GM23338 (cell line): ENCODE measurements around the gene IGFBP5. TPM values are rescaled to one million over a fixed set of nuclear protein-coding genes. Genes with fewer than 3 reads are reported as not detected.

ENCODE experiments used
- ATAC-seq: fragments of 200-7000 bp; cut with Tn5 transposase; 3 replicates; pipeline ENCODE4 v1.9.1; 2020
- DNase-seq: peaks from one replicate; pipeline ENCODE4 v3.0.0-alpha.2; 2015; ENCODE audit warnings: low spot score
- H2AFZ ChIP-seq: fragments of 200-600 bp; sonication (generic); 2 replicates; pipeline ENCODE4 v1.8.0; 2016; ENCODE audit warnings: antibody characterized with exemption, mild to moderate bottlenecking, moderate library complexity
- H3F3A ChIP-seq: fragments of 200-600 bp; sonication (generic); replicated peaks from 2 replicates; pipeline ENCODE4 v1.8.0; 2017; ENCODE audit warnings: antibody characterized with exemption, mixed run types, low read depth
- H3K27ac ChIP-seq: fragments of 200-600 bp; sonication (generic); 2 replicates; pipeline ENCODE4 v1.6.1; 2016; ENCODE audit warnings: low read depth
- H3K27me3 ChIP-seq: fragments of 200-600 bp; sonication (generic); 2 replicates; pipeline ENCODE4 v1.8.0; 2016; ENCODE audit warnings: mild to moderate bottlenecking, mixed run types, moderate library complexity; ENCODE audit not compliant: insufficient read depth
- H3K36me3 ChIP-seq: fragments of 200-600 bp; sonication (generic); 2 replicates; pipeline ENCODE4 v1.8.0; 2016; ENCODE audit warnings: mild to moderate bottlenecking; ENCODE audit not compliant: insufficient read depth
- H3K4me1 ChIP-seq: fragments of 200-600 bp; sonication (generic); 2 replicates; pipeline ENCODE4 v1.8.0; 2016; ENCODE audit warnings: mild to moderate bottlenecking, moderate library complexity; ENCODE audit not compliant: insufficient read depth
- H3K4me2 ChIP-seq: fragments of 200-600 bp; sonication (generic); 2 replicates; pipeline ENCODE4 v1.7.1; 2017; ENCODE audit warnings: mixed run types
- H3K4me3 ChIP-seq: fragments of 200-600 bp; sonication (generic); 2 replicates; pipeline ENCODE4 v1.6.1; 2016; ENCODE audit warnings: mixed run types
- H3K79me2 ChIP-seq: fragments of 200-600 bp; sonication (generic); replicated peaks from 2 replicates; pipeline ENCODE4 v1.8.0; 2017; ENCODE audit warnings: mild to moderate bottlenecking; ENCODE audit not compliant: insufficient read depth
- H3K9me2 ChIP-seq: fragments of 200-600 bp; sonication (generic); 2 replicates; pipeline ENCODE4 v1.8.0; 2017; ENCODE audit not compliant: insufficient read depth
- H4K20me1 ChIP-seq: fragments of 200-600 bp; sonication (generic); replicated peaks from 2 replicates; pipeline ENCODE4 v1.8.0; 2017; ENCODE audit warnings: mild to moderate bottlenecking; ENCODE audit not compliant: insufficient read depth
- H3K27ac Mint-ChIP-seq: 2 replicates; pipeline ENCODE4 v1.8.0; 2020; ENCODE audit warnings: inconsistent platforms, mild to moderate bottlenecking, moderate library complexity, mixed read lengths
- H3K27me3 Mint-ChIP-seq: 3 replicates; pipeline ENCODE4 v1.8.0; 2022; ENCODE audit warnings: low read depth, mild to moderate bottlenecking, moderate library complexity, mixed read lengths, inconsistent platforms; ENCODE audit not compliant: insufficient read depth, poor library complexity
- H3K36me3 Mint-ChIP-seq: 3 replicates; pipeline ENCODE4 v1.8.0; 2021; ENCODE audit warnings: low read depth, mild to moderate bottlenecking, inconsistent platforms, moderate library complexity, mixed read lengths
- H3K4me1 Mint-ChIP-seq: 3 replicates; pipeline ENCODE4 v1.8.0; 2020; ENCODE audit warnings: mild to moderate bottlenecking, inconsistent platforms, mixed read lengths
- H3K4me3 Mint-ChIP-seq: 3 replicates; pipeline ENCODE4 v1.8.0; 2021; ENCODE audit warnings: moderate library complexity, mild to moderate bottlenecking, inconsistent platforms, mixed read lengths
- H3K9me3 Mint-ChIP-seq: 3 replicates; pipeline ENCODE4 v1.8.0; 2020; ENCODE audit warnings: moderate library complexity, mild to moderate bottlenecking, inconsistent platforms, mixed read lengths
- ETS1 ChIP-seq: IDR thresholded peaks from 2 replicates; pipeline ENCODE4 v1.6.1; 2016; ENCODE audit warnings: antibody characterized with exemption
- EZH2phosphoT487 ChIP-seq: fragments of 200-600 bp; sonication (generic); IDR thresholded peaks from one replicate; pipeline ENCODE4 v1.8.1; 2018; ENCODE audit warnings: antibody characterized with exemption; ENCODE audit not compliant: unreplicated experiment
- JUNB ChIP-seq: IDR thresholded peaks from one replicate; pipeline ENCODE4 v1.6.1; 2016; ENCODE audit warnings: antibody characterized with exemption; ENCODE audit not compliant: unreplicated experiment
- NANOG ChIP-seq: IDR thresholded peaks from 2 replicates; pipeline ENCODE4 v1.6.1; 2016; ENCODE audit warnings: antibody characterized with exemption, borderline replicate concordance
- REST ChIP-seq: IDR thresholded peaks from one replicate; pipeline ENCODE4 v1.6.1; 2018; ENCODE audit warnings: antibody characterized with exemption; ENCODE audit not compliant: unreplicated experiment
- STAT1 ChIP-seq: IDR thresholded peaks from one replicate; pipeline ENCODE4 v1.6.1; 2016; ENCODE audit warnings: antibody characterized with exemption; ENCODE audit not compliant: unreplicated experiment
- ZNF114 ChIP-seq: fragments of 250-450 bp; sonication (Bioruptor Pico); IDR thresholded peaks from 2 replicates; pipeline ENCODE4 v1.5.0; 2020; ENCODE audit warnings: mild to moderate bottlenecking, moderate library complexity
- ZNF331 ChIP-seq: fragments of 250-450 bp; sonication (Bioruptor Pico); IDR thresholded peaks from 2 replicates; pipeline ENCODE4 v1.5.0; 2020; ENCODE audit warnings: low read depth, mild to moderate bottlenecking, moderate library complexity
- ZNF462 ChIP-seq: fragments of 250-450 bp; sonication (Bioruptor Pico); IDR thresholded peaks from 2 replicates; pipeline ENCODE4 v1.5.0; 2020; ENCODE audit warnings: mild to moderate bottlenecking, moderate library complexity
- polyA plus RNA-seq: library from polyadenylated mRNA; unstranded; fragments of >200 nt; fragmentation: Nextera tagmentation; extraction: Ambion mirVana; gene quantifications from 2 replicates; pipeline ENCODE4 v1.2.1, GENCODE V29; 2016
- total RNA-seq: library from RNA; depleted of rRNA; stranded (reverse); fragments of >200 nt; shearing (Covaris generic); gene quantifications from 2 replicates; pipeline ENCODE4 v1.2.3, GENCODE V29; 2014

IGFBP5 gene
- total and polyA plus RNA-seq, 2 experiments from 2014 or later, result 0.70 to 2.5 TPM

- Mint-ChIP-seq H3K9me3 (no peaks in the 10 kb centered on the region), H3K36me3 (no peaks in the 10 kb centered on the region), H3K4me3 (no peak overlapping the region), H3K27ac (no peak overlapping the region), H3K27me3 (peaks cover 17% of the 10 kb centered on the region), H3K4me1 (peaks cover 37% of the 10 kb centered on the region)
- TF ChIP-seq REST (no peak), ZNF331 (CRISPR knock-in tag) (no peak)
- H2AFZ ChIP-seq, result no peak overlapping the region
- ATAC-seq (no peak), DNase-seq (no peak)
- H4K20me1 ChIP-seq, result no peaks in the 10 kb centered on the region
- H3F3A ChIP-seq, result no peaks in the 10 kb centered on the region
- peaks cover 14% of the 10 kb centered on the region for H3K4me1 ChIP-seq
- no peaks in the 10 kb centered on the region for H3K9me2 ChIP-seq
- H3K79me2 ChIP-seq, result no peaks in the 10 kb centered on the region
- H3K36me3 ChIP-seq, result no peaks in the 10 kb centered on the region
- no peak overlapping the region for H3K27ac ChIP-seq
- no peak overlapping the region for H3K4me2 ChIP-seq
- H3K4me3 ChIP-seq, result no peak overlapping the region
- H3K27me3 ChIP-seq, result 0 out of 2 replicates have a peak, but pooled peaks cover 2% of the 10 kb centered on the region
These were observed 11.5 kb downstream of the IGFBP5 start for GRCh38 chr2:216683846-216684245.

- Mint-ChIP-seq H3K4me3 (no peak overlapping the region; the same call in 2 of the 3 replicates), H3K9me3 (no peaks in the 10 kb centered on the region), H3K4me1 (peaks cover 30% of the 10 kb centered on the region), H3K27me3 (peaks cover 14% of the 10 kb centered on the region), H3K36me3 (no peaks in the 10 kb centered on the region), H3K27ac (no peak overlapping the region)
- H3K9me2 ChIP-seq, result no peaks in the 10 kb centered on the region
- DNase-seq (no peak), ATAC-seq (no peak)
- no peaks in the 10 kb centered on the region for H3K27me3 ChIP-seq
- H3F3A ChIP-seq, result no peaks in the 10 kb centered on the region
- no peaks in the 10 kb centered on the region for H3K36me3 ChIP-seq
- no peak overlapping the region for H3K27ac ChIP-seq
- H4K20me1 ChIP-seq, result no peaks in the 10 kb centered on the region
- H3K4me3 ChIP-seq, result no peak overlapping the region
- H3K79me2 ChIP-seq, result no peaks in the 10 kb centered on the region
- H3K4me1 ChIP-seq, result peaks cover 3% of the 10 kb centered on the region; the same call in 1 of the 2 replicates
- no peak overlapping the region for H3K4me2 ChIP-seq
- no peak overlapping the region for H2AFZ ChIP-seq
- no peak for TF ChIP-seq EZH2phosphoT487
- no peak for TF ChIP-seq ETS1
- no peak for TF ChIP-seq NANOG
- TF ChIP-seq ZNF462 (CRISPR knock-in tag), result no peak
- TF ChIP-seq STAT1, result no peak
- no peak for TF ChIP-seq JUNB
- no peak for TF ChIP-seq ZNF331 (CRISPR knock-in tag)
- TF ChIP-seq ZNF114 (CRISPR knock-in tag), result no peak
These were observed 13.7 kb downstream of the IGFBP5 start for GRCh38 chr2:216681683-216682082.
